H54 (cell line): ENCODE data around the gene PARVG.

Source experiments
- DNase-seq: peaks from one replicate; pipeline ENCODE4 v3.0.0; 2011; ENCODE audit warnings: low spot score, mixed read lengths; ENCODE audit not compliant: insufficient read length
- FAIRE-seq: peaks from 3 replicates; lab custom pipeline; 2011; peaks lifted over from hg19 to GRCh38; lab: Jason Lieb, UNC
- POLR2A ChIP-seq: IDR thresholded peaks from 2 replicates; pipeline ENCODE4 v1.6.1; 2011; ENCODE audit warnings: low read depth, mild to moderate bottlenecking, low read length

PARVG gene

GRCh38 chr22:44145544-44145943, 35.2 kb upstream of the PARVG start:
- FAIRE-seq: no peak
- TF ChIP-seq POLR2A: no peak
- DNase-seq: no peak

DNA sequence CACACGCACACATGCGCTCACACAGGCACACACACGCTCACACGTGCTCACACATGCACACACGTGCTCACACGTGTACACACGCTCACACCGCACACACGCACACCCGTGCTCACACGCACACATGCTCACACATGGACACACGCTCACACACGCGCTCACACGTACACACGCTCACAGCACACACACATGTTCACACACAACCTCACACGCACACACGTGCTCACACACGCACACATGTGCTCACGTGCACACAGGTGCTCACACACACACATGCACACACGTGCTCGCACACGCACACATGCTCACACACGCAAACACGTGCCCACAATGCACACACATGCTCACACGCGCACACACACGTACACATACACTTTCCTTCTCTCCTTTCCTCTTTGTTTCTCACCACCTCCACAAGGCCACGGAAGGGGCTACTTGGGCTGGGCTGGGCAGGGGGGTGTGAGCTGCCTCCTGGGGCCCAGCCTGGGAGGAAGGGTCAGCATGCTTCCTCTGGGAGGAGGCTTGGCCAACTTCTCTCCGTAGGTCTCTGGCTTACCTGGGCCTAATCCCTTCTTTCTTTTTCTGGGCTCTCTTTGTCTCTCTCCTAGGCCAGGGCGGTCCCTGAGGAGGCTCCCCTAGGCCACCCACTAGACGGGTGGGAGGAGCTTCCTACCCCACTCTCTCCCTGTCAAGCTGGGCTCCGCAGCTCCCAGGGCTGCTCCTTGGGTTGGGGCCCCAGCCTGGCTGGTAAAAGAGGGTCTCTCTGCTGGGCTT, 34.5 kb upstream of the PARVG start:
- DNase-seq: no peak
- no peak for FAIRE-seq
- TF ChIP-seq POLR2A: peak; percentile 22; the same call in 1 of the 2 replicates

GRCh38 chr22:44147008-44147645, 33.6 kb upstream of the PARVG start:
- FAIRE-seq: no peak
- no peak for TF ChIP-seq POLR2A

DNA sequence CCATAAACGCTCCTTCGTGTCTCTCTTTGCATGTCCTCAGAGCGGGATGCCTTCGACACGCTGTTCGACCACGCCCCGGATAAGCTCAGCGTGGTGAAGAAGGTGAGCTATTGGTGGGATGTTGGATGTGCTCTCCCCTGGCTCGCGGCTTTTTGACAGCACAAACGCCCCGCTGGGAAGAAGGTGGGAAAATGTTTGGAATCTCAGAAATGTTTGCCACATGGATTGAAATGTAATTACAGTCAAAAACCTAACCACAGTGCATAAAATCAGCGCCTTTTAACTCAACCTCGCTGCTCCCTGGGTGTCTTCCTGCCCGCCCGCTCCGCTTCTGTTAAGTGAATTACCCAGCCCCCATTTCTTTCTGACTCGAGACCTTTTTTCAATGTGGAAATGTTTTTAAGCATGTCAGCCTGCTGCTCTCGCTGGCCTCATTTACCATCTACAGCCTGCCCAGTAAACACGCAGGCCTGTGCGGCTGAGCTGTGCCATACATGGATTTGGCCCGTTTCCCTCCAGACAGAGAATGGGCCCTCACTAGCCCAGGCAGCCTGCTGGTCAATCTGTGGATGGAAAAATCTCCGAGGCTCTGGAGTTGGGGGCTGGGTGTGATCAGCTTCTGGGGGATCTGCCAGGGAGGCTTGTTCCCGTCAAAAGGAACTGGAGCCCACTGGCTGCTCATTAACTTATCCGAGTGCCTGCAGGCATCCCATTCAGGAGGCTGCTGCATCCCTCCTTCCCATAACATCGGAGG, 32.7 kb upstream of the PARVG start:
- no peak for FAIRE-seq
- TF ChIP-seq POLR2A: no peak
- no peak for DNase-seq

More at GRCh38 chr22:44147008-44147645, 33.6 kb upstream of the PARVG start:
- no peak for DNase-seq

- DNase-seq (peak; percentile 38), FAIRE-seq (no peak)
- no peak for TF ChIP-seq POLR2A
Measured at GRCh38 chr22:44151676-44152075, 29.0 kb upstream of the PARVG start.

DNA sequence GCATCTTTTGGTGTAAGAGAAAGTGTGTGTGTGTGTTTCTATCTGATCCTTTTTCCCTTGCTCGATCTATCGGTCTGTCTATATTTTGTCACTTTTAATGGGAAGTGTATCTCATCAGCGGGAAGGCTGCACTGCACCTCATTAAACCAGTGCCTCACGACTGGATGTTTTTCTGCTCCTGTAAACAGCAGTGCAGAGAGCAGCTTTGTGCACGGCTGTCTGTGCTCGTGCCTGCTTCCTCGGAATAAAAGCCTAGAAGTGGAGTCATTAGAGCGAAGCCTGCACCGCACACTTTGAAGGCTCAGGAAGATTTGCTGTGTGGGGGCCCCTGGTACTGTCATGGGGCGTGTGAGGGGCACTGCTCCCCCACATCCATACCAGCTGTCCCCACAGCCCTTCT, 27.0 kb upstream of the PARVG start:
- no peak for DNase-seq
- TF ChIP-seq POLR2A: no peak
- FAIRE-seq: no peak

DNA sequence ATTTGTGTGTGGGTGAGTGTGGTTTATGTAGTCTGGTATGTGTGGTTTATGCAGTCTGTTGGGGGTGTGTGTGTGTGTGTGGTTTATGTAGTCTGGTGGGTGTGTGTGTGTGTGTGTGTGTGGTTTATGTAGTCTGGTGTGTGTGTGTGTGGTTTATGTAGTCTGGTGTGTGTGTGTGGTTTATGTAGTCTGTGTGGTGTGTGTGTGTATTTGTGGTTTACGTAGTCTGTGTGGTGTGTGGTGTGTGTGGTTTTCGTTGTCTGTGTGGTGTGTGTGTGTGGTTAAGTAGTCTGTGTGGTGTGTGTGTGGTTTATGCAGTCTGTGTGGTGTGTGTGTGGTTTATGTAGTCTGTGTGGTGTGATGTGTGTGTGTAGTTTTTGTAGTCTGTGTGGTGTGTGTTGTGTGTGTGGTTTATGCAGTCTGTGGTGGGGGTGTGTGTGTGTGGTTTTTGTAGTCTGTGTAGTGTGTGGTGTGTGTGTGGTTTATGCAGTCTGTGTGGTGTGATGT, 26.2 kb upstream of the PARVG start:
- no peak for TF ChIP-seq POLR2A
- DNase-seq (no peak), FAIRE-seq (no peak)

DNA sequence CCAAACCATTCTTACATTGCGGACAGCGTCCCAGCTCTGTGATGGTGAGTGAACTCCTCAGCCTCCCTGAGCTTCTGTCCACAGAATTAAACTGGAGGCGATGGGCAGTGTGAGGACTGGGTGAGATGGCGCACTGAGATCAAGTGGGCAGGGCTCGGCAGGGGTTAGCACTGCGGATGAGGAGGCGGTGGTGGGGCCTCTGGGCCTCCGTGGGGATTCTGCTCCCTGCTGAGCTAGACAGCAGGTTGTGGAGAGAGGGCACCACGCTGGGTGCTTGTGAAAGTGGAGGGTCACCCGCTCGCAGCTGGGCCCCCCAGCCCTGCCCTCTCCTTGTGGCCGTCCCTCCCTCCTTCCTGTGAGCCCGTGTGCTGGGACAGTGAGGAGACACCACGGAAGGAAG, 25.6 kb upstream of the PARVG start:
- TF ChIP-seq POLR2A: no peak
- FAIRE-seq (no peak), DNase-seq (no peak)

DNA sequence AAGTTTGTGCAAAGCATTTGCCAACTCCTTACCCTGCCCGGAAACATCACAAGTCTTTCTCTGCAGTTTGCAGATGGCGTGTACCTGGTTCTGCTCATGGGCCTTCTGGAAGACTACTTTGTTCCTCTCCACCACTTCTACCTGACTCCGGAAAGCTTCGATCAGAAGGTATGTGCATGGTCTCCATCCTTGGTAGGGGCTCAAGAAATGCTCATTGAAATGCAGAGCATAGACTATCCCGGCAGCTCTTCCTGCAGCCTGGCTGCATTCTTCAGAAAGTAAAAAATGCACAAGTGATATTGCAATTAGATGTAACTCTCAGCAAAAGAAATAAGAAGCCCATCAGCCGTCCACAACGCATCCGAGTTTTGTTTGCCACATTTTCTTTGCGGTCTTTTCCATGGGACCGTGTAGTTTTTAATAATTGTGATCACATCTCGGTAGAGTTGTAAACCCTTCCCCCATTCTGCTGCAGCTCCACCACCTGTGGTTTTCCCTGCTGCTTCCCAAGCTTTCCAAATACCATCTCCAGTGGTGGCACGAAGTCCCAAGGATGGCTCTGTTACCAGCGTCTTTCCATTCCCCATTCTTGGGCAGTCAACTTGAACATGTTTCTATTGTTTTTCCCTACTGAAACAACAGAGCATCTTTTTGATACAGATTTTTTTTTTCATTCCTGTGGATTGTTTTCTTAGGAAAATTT, 22.7 kb upstream of the PARVG start:
- FAIRE-seq: no peak
- no peak for DNase-seq
- no peak for TF ChIP-seq POLR2A

- no peak for FAIRE-seq
- TF ChIP-seq POLR2A: no peak
- no peak for DNase-seq
Measured at GRCh38 chr22:44158816-44159215, 21.9 kb upstream of the PARVG start.

DNA sequence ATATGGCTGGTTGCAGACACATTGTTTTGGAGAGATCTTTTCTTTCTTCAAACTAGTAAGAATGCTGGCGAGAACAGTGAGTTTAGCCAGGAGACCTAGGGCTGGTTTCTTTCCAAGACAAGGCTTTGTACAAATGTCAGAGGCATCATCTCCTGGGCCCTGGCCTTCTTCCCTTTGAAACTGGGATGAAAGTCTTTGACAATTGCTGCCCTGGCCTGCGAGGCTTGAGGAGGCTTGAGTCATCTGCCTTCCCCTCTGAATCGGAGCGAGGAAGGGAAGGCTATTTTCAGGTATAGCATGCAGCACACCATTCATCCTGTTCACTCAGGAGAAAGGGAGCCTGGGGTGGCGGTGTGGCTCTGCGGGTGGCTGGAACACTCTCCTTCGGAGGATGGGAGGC, 21.5 kb upstream of the PARVG start:
- TF ChIP-seq POLR2A: no peak
- DNase-seq (no peak), FAIRE-seq (no peak)

- no peak for FAIRE-seq
- no peak for DNase-seq
- TF ChIP-seq POLR2A: no peak
Measured at GRCh38 chr22:44159811-44160210, 20.9 kb upstream of the PARVG start.

DNA sequence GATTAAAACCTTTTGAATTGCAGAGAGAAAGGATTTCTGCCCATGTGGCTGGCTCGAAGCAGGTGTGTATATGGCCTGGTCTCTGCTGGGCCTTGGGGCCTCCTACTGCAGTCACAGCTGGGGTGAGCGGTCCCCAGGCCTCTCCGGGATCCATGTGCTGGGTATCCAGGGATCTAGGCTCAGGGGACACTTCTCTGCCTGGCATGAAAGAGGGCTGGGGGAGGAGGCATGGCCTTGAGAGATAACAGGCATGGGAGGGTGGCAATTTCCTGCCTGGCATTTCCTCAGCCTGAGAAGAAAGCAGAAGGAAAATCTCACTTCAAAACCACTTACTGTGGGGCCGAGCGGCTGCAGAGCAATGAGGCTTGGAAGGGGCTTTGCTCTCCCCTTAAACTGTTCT, 20.3 kb upstream of the PARVG start:
- FAIRE-seq (no peak), DNase-seq (no peak)
- TF ChIP-seq POLR2A: no peak
